BLaER1 treated with 17β-estradiol and CSF1 and Interleukin-3, amounts not matched to agents 10 nM and 100 nM (cell line): ENCODE results near the gene EHD1.

ENCODE experiments used
- H3K27ac ChIP-seq, 11 experiments: shearing (Covaris generic); formaldehyde crosslinking; 2 replicates each; pipeline ENCODE4 v1.8.1; 2022
- H3K27me3 ChIP-seq, 11 experiments: shearing (Covaris generic); formaldehyde crosslinking; 2 replicates each; pipeline ENCODE4 v1.8.1; 2022
- H3K36me3 ChIP-seq, 11 experiments: shearing (Covaris generic); formaldehyde crosslinking; 2 replicates each; pipeline ENCODE4 v1.8.1; 2022
- H3K4me1 ChIP-seq, 10 experiments: shearing (Covaris generic); formaldehyde crosslinking; 2 replicates each; pipeline ENCODE4 v1.8.1; 2022
- H3K4me2 ChIP-seq, 11 experiments: shearing (Covaris generic); formaldehyde crosslinking; 2 replicates each; pipeline ENCODE4 v1.8.1; 2022
- H3K4me3 ChIP-seq, 10 experiments: shearing (Covaris generic); formaldehyde crosslinking; 2 replicates each; pipeline ENCODE4 v1.8.1; 2022
- H3K9ac ChIP-seq, 11 experiments: shearing (Covaris generic); formaldehyde crosslinking; 2 replicates each; pipeline ENCODE4 v1.8.1; 2022
- H3K9me3 ChIP-seq, 11 experiments: shearing (Covaris generic); formaldehyde crosslinking; replicated peaks in 1 of 11; 2 replicates each; pipeline ENCODE4 v1.8.1; 2022
- H4K20me1 ChIP-seq, 11 experiments: shearing (Covaris generic); formaldehyde crosslinking; 2 replicates each; pipeline ENCODE4 v1.8.1; 2022
- Cebpa-rat ChIP-seq, 11 experiments: shearing (Covaris generic); IDR thresholded peaks; 2 replicates each; pipeline ENCODE4 v1.8.1; 2022

The EHD1 gene

GRCh38 chr11:64903291-64903833 lies 24.9 kb upstream of the EHD1 start:
- H3K9ac ChIP-seq, result no peak overlapping the region
- H3K36me3 ChIP-seq, result peaks cover 66 to 95% (median 84%) of the 10 kb centered on the region in 11 experiments
- H3K9me3 ChIP-seq, result no peaks in the 10 kb centered on the region
- peaks cover 0 to 15% (median 0%) of the 10 kb centered on the region in 11 experiments; a peak in 3 of 22 replicates for H4K20me1 ChIP-seq
- H3K27me3 ChIP-seq, result no peaks in the 10 kb centered on the region
- no peak overlapping the region for H3K27ac ChIP-seq
- no peaks in the 10 kb centered on the region for H3K4me1 ChIP-seq
- no peak for TF ChIP-seq Cebpa-rat (IDR thresholded peaks at IDR 0.05)
- no peak overlapping the region for H3K4me2 ChIP-seq
- H3K4me3 ChIP-seq, result no peak overlapping the region

DNA sequence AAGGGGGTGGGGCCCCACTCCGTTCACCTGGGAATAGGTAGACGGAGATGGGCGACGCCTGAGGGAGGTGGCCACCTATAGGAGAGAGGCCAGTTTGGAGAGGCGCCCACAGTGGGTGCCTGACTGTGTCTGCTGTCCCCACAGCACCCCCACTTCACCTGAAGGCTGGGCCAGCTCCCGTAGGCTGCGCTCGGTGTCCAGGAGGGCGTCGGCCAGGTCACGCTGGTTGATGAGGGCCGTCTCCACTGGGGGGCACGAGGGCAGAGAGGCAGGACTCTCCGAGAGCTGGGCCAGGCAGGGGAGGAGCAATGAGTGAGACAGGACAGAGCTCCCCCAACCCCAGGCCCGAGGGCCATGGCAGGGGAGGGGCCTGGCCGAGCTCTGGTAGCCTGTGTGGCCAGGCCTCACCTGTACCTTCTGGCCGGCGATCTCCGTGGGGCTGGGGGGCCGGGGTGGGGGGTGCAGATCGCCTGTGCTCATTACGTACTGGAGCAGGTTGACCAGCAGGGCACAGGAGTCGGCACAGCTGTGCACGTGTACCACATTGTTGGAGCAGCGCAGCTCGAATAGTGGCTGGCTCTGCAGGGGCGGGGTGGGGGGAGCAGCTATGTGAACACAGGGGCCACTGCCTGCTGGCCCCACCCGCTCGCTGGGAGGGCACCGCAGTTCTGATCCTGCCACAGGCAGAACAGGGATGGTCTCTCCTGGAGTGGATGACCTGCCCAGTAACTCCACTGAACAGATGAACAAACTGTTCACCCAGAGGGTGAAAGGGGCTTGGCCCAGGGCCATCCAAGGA lies 23.9 kb upstream of the EHD1 start:
- no peaks in the 10 kb centered on the region for H3K27me3 ChIP-seq
- H3K9ac ChIP-seq, result no peak overlapping the region
- TF ChIP-seq Cebpa-rat (IDR thresholded peaks at IDR 0.05), result no peak
- H3K4me2 ChIP-seq, result no peak overlapping the region
- no peaks in the 10 kb centered on the region for H3K9me3 ChIP-seq
- H3K4me3 ChIP-seq, result no peak overlapping the region
- peaks cover 0 to 10% (median 3%) of the 10 kb centered on the region in 10 experiments; a peak in 6 of 20 replicates for H3K4me1 ChIP-seq
- H3K36me3 ChIP-seq, result peaks cover 68 to 95% (median 84%) of the 10 kb centered on the region in 11 experiments
- no peak overlapping the region for H3K27ac ChIP-seq
- H4K20me1 ChIP-seq, result peaks cover 0 to 15% (median 0%) of the 10 kb centered on the region in 11 experiments; a peak in 3 of 22 replicates

- Histone ChIP-seq H3K4me1 (peaks cover 0 to 25% (median 10%) of the 10 kb centered on the region in 10 experiments; a peak in 7 of 20 replicates), H3K27ac (no peak overlapping the region), H3K9me3 (no peaks in the 10 kb centered on the region), H4K20me1 (peaks cover 0 to 15% (median 0%) of the 10 kb centered on the region in 11 experiments; a peak in 3 of 22 replicates), H3K4me3 (no peak overlapping the region), H3K27me3 (no peaks in the 10 kb centered on the region), H3K9ac (no peak overlapping the region; a peak in 1 of 22 replicates), H3K4me2 (no peak overlapping the region), H3K36me3 (peaks cover 62 to 95% (median 83%) of the 10 kb centered on the region in 11 experiments)
- no peak for TF ChIP-seq Cebpa-rat (IDR thresholded peaks at IDR 0.05)
Measured at GRCh38 chr11:64900774-64901173, 22.4 kb upstream of the EHD1 start.

- no peak overlapping the region for H3K4me3 ChIP-seq
- TF ChIP-seq Cebpa-rat (IDR thresholded peaks at IDR 0.05), result no peak
- peaks cover 57 to 95% (median 80%) of the 10 kb centered on the region in 11 experiments for H3K36me3 ChIP-seq
- H3K4me1 ChIP-seq, result peaks cover 0 to 26% (median 10%) of the 10 kb centered on the region in 10 experiments; a peak in 8 of 20 replicates
- H3K9ac ChIP-seq, result no peak overlapping the region
- no peaks in the 10 kb centered on the region for H3K9me3 ChIP-seq
- H3K4me2 ChIP-seq, result no peak overlapping the region
- H3K27ac ChIP-seq, result no peak overlapping the region
- H4K20me1 ChIP-seq, result peaks cover 0 to 11% (median 0%) of the 10 kb centered on the region in 11 experiments; a peak in 4 of 22 replicates
- H3K27me3 ChIP-seq, result no peaks in the 10 kb centered on the region
Measured at GRCh38 chr11:64900263-64900678, 21.9 kb upstream of the EHD1 start.

GRCh38 chr11:64898541-64898940 lies 20.1 kb upstream of the EHD1 start:
- peaks cover 15 to 39% (median 23%) of the 10 kb centered on the region in 10 experiments for H3K4me1 ChIP-seq
- no peak overlapping the region for H3K4me3 ChIP-seq
- no peaks in the 10 kb centered on the region for H3K27me3 ChIP-seq
- H3K36me3 ChIP-seq, result peaks cover 54 to 87% (median 69%) of the 10 kb centered on the region in 11 experiments
- no peak overlapping the region; a peak in 1 of 22 replicates for H3K9ac ChIP-seq
- no peaks in the 10 kb centered on the region for H3K9me3 ChIP-seq
- H3K27ac ChIP-seq, result no peak overlapping the region
- H3K4me2 ChIP-seq, result no peak overlapping the region
- peaks cover 0 to 11% (median 0%) of the 10 kb centered on the region in 11 experiments; a peak in 4 of 22 replicates for H4K20me1 ChIP-seq
- TF ChIP-seq Cebpa-rat (IDR thresholded peaks at IDR 0.05), result no peak

DNA sequence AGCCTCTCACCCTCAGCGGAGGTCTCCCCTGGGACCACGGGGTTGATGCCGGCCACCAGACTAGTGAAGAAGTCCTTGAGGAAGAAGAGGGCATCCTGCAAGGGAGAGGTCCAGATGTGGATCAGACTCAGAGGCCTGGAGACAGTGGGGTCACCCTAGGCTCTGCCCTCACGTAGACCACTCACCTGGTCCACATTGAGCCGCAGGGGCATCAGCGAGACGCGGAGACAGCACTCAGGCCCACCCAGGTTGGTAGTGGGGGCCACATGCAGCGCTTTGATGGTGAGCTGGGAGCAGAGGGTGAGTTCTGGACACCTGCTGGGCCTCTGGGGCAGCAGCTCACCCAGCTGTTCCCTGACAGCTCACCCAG lies 19.6 kb upstream of the EHD1 start:
- Histone ChIP-seq H3K27ac (no peak overlapping the region), H3K27me3 (no peaks in the 10 kb centered on the region), H3K9ac (no peak overlapping the region), H3K9me3 (no peaks in the 10 kb centered on the region), H3K4me2 (no peak overlapping the region), H3K4me1 (peaks cover 19 to 44% (median 28%) of the 10 kb centered on the region in 10 experiments), H4K20me1 (peaks cover 0 to 11% (median 0%) of the 10 kb centered on the region in 11 experiments; a peak in 4 of 22 replicates), H3K36me3 (peaks cover 50 to 82% (median 64%) of the 10 kb centered on the region in 11 experiments), H3K4me3 (no peak overlapping the region)
- TF ChIP-seq Cebpa-rat (IDR thresholded peaks at IDR 0.05), result no peak

- Histone ChIP-seq H4K20me1 (peaks cover 0 to 11% (median 0%) of the 10 kb centered on the region in 11 experiments; a peak in 4 of 22 replicates), H3K4me2 (peak overlapping the region in 2 of 11 experiments; percentile 20 to 35; a peak in 4 of 22 replicates), H3K9ac (peak overlapping the region in 2 of 11 experiments; percentile 3 to 13; a peak in 3 of 22 replicates), H3K4me3 (no peak overlapping the region), H3K4me1 (peaks cover 25 to 49% (median 33%) of the 10 kb centered on the region in 10 experiments), H3K9me3 (no peaks in the 10 kb centered on the region), H3K27ac (0 out of 22 replicates have a peak overlapping the region, but pooled peaks of 1 of the 11 experiments have one; percentile 25), H3K36me3 (peaks cover 47 to 79% (median 62%) of the 10 kb centered on the region in 11 experiments), H3K27me3 (no peaks in the 10 kb centered on the region)
- no peak for TF ChIP-seq Cebpa-rat (IDR thresholded peaks at IDR 0.05)
Measured at GRCh38 chr11:64897381-64898075, 19.1 kb upstream of the EHD1 start.

GRCh38 chr11:64896448-64897022 lies 18.1 kb upstream of the EHD1 start:
- H3K36me3 ChIP-seq, result peaks cover 41 to 72% (median 55%) of the 10 kb centered on the region in 11 experiments
- H3K27ac ChIP-seq, result peak overlapping the region in 1 of 11 experiments; percentile 25; a peak in 1 of 22 replicates
- TF ChIP-seq Cebpa-rat (IDR thresholded peaks at IDR 0.05), result no peak
- H3K9ac ChIP-seq, result no peak overlapping the region; a peak in 2 of 22 replicates
- H3K4me2 ChIP-seq, result peak overlapping the region in 2 of 11 experiments; percentile 20 to 35; a peak in 4 of 22 replicates
- H3K9me3 ChIP-seq, result no peaks in the 10 kb centered on the region
- H3K4me1 ChIP-seq, result peaks cover 28 to 59% (median 43%) of the 10 kb centered on the region in 10 experiments
- no peaks in the 10 kb centered on the region for H3K27me3 ChIP-seq
- H3K4me3 ChIP-seq, result no peak overlapping the region
- H4K20me1 ChIP-seq, result peaks cover 0 to 11% (median 0%) of the 10 kb centered on the region in 11 experiments; a peak in 4 of 22 replicates
